Glutamatergic neuron (in vitro differentiated cells): ENCODE results near the gene MEDAG. TPM values are rescaled to one million over a fixed set of nuclear protein-coding genes. Genes with fewer than 3 reads are reported as not detected.

Source experiments
- DNase-seq: peaks from one replicate; pipeline ENCODE4 v3.0.0; 2022
- H3K27ac Mint-ChIP-seq: one replicate; pipeline ENCODE4 v1.8.0; 2020; ENCODE audit warnings: mild to moderate bottlenecking, mixed read lengths, inconsistent platforms; ENCODE audit not compliant: unreplicated experiment
- H3K27me3 Mint-ChIP-seq: one replicate; pipeline ENCODE4 v1.8.0; 2020; ENCODE audit warnings: mild to moderate bottlenecking, moderate library complexity, mixed read lengths, inconsistent platforms; ENCODE audit not compliant: unreplicated experiment
- H3K36me3 Mint-ChIP-seq: one replicate; pipeline ENCODE4 v1.8.0; 2020; ENCODE audit warnings: mild to moderate bottlenecking, mixed read lengths, inconsistent platforms; ENCODE audit not compliant: unreplicated experiment
- H3K4me1 Mint-ChIP-seq: one replicate; pipeline ENCODE4 v1.8.0; 2020; ENCODE audit warnings: mild to moderate bottlenecking, low read depth, mixed read lengths, inconsistent platforms; ENCODE audit not compliant: unreplicated experiment
- H3K4me3 Mint-ChIP-seq: one replicate; pipeline ENCODE4 v1.8.0; 2020; ENCODE audit warnings: mild to moderate bottlenecking, mixed read lengths, inconsistent platforms; ENCODE audit not compliant: unreplicated experiment
- H3K9me3 Mint-ChIP-seq: one replicate; pipeline ENCODE4 v1.8.0; 2020; ENCODE audit warnings: mild to moderate bottlenecking, moderate library complexity, mixed read lengths, inconsistent platforms; ENCODE audit not compliant: unreplicated experiment
- CTCF ChIP-seq: fragments of 200-600 bp; sonication (generic); IDR thresholded peaks from one replicate; pipeline ENCODE4 v1.5.0; 2021; ENCODE audit not compliant: partially characterized antibody, unreplicated experiment
- total RNA-seq: library from RNA; stranded (reverse); fragmentation: NEBNext Ultra II Directional; extraction: Animal tissue kit (Norgen Biotek cat#: 25700); gene quantifications from one replicate; pipeline ENCODE4 v1.2.1, GENCODE V29; 2021; ENCODE audit not compliant: unreplicated experiment

Gene MEDAG
- total RNA-seq, 1 donor from 2014 or later: 0.51 TPM

GRCh38 chr13:30915691-30916541 lies 9.8 kb downstream of the MEDAG start:
- H3K4me1 Mint-ChIP-seq: peaks cover 4% of the 10 kb centered on the region
- no peak for TF ChIP-seq CTCF
- no peaks in the 10 kb centered on the region for H3K9me3 Mint-ChIP-seq
- DNase-seq: no peak
- no peaks in the 10 kb centered on the region for H3K36me3 Mint-ChIP-seq
- no peak overlapping the region for H3K4me3 Mint-ChIP-seq
- H3K27me3 Mint-ChIP-seq: peaks cover 2% of the 10 kb centered on the region
- H3K27ac Mint-ChIP-seq: no peak overlapping the region

- no peak overlapping the region for H3K4me3 Mint-ChIP-seq
- H3K36me3 Mint-ChIP-seq: no peaks in the 10 kb centered on the region
- H3K9me3 Mint-ChIP-seq: no peaks in the 10 kb centered on the region
- TF ChIP-seq CTCF: no peak
- no peak for DNase-seq
- H3K27ac Mint-ChIP-seq: no peak overlapping the region
- peaks cover 2% of the 10 kb centered on the region for H3K27me3 Mint-ChIP-seq
- peaks cover 4% of the 10 kb centered on the region for H3K4me1 Mint-ChIP-seq
Measured at GRCh38 chr13:30916991-30917390, 10.9 kb downstream of the MEDAG start.

- no peaks in the 10 kb centered on the region for H3K9me3 Mint-ChIP-seq
- H3K27me3 Mint-ChIP-seq: peaks cover 2% of the 10 kb centered on the region
- peaks cover 4% of the 10 kb centered on the region for H3K4me1 Mint-ChIP-seq
Measured at GRCh38 chr13:30918662-30919405, 12.8 kb downstream of the MEDAG start.

GRCh38 chr13:30920162-30920909 lies 14.3 kb downstream of the MEDAG start:
- H3K27ac Mint-ChIP-seq: no peak overlapping the region
- no peaks in the 10 kb centered on the region for H3K36me3 Mint-ChIP-seq
- no peaks in the 10 kb centered on the region for H3K9me3 Mint-ChIP-seq
- H3K4me3 Mint-ChIP-seq: no peak overlapping the region
- H3K27me3 Mint-ChIP-seq: peaks cover 2% of the 10 kb centered on the region
- no peak for DNase-seq
- peaks cover 4% of the 10 kb centered on the region for H3K4me1 Mint-ChIP-seq
- no peak for TF ChIP-seq CTCF

More at GRCh38 chr13:30918662-30919405, 12.8 kb downstream of the MEDAG start:
- no peak overlapping the region for H3K4me3 Mint-ChIP-seq
- no peak for TF ChIP-seq CTCF
- no peak overlapping the region for H3K27ac Mint-ChIP-seq
- no peaks in the 10 kb centered on the region for H3K36me3 Mint-ChIP-seq
- DNase-seq: no peak
